ENCODE results near the gene LIN7C.
"Not testable (repeated sequence)": the region's sequence is repeated elsewhere in the genome, so short reads cannot be mapped to it uniquely, and the experiment has no call there.

Gene LIN7C, protein sequence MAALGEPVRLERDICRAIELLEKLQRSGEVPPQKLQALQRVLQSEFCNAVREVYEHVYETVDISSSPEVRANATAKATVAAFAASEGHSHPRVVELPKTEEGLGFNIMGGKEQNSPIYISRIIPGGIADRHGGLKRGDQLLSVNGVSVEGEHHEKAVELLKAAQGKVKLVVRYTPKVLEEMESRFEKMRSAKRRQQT

DNA sequence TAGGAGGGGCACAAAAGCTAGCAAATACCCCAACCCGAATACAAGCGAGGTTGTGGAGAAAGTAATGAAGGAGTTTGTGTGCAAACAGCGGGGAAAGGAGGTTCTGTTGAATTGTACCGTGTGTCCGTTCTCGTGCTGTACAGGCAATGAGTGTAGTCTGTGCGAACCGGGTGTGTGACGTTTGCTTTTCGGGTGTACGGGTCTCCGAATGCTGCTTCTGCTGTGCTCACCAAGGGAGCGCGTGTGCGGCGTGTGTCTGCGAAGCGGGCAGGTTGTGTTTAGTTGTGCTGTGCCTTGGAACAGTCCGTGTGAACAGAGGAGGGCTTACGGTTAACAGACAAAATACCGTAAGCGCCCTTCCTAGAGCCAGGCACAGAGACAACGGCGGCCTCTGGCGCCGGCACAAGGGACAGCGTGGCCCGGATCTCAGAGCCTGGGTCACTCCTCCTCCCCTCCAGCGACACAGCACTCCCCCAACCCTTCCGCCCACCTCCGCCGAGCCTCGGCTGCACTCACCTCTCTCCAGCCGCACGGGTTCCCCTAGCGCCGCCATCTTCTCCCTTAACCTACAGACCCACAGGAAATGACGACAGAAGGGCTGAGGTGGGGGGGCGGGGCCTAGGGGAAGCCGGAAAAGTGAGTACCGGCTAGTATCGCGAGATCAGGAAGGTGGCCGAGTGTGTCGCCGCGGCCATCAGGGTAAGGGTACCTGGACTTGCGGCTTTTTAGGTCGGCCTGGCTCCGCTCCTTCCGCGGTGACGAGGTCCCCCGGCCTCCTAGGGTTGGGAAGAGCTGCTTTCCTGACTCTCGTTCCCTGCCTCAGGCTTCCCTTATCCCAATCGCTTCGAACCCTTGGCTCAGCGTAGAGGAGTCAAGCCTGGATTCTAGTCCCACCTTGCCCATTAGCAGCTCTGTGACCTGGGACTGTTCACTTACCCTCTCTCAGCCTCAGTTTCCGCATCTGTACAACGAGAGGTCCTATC is at the start of gene LIN7C:
LIN7C (minus strand) TSS at position 570 of the 983 bp plus-strand sequence; CDS start at position 553, 17 bp downstream.
- peak; percentile 92 to 97 for DNase-seq (ENCODE audit: low read depth in 1 of 2, low spot score in 1 of 2)

DNA sequence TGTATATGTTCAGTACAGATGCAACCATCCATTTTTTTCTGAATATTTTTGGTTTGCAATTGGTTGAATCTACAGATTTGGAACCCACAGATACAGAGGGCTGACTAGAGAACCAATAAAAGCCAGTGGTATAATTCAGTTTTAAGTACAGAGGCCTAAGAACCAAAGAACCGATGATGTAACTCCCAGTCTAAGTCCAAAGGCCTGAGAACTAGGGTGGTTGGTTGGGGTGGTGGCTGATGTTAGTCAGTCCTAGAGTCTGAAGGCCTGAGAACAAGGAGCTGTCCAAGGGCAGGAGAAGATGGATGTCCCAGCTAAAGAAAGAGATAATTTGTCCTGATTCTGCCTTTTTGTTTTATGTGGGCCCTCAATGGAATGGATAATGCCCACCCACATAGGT is 48.7 kb upstream of the LIN7C start:
- no peak for DNase-seq (ENCODE audit: low read depth in 1 of 2, low spot score in 1 of 2)

DNA sequence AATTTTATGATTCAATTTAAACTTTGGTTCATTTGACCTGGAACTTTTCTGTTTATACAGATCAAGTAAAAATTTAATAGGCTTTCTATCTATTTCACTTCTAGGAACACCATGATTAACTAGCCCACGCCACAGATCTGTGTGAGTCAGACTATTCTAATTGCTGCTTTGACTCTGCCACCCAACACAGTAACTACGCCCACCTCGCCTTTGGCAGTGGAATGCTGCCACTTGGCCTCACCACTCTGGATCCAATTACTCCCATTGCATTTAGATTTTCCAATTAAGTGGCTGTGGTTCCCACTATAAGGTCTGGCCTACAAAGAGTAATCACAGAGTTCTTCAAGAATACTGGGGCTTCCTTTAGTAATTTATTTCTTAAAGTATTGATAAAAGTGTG is 46.6 kb upstream of the LIN7C start:
- no peak for DNase-seq (ENCODE audit: low read depth in 1 of 2, low spot score in 1 of 2)

DNA sequence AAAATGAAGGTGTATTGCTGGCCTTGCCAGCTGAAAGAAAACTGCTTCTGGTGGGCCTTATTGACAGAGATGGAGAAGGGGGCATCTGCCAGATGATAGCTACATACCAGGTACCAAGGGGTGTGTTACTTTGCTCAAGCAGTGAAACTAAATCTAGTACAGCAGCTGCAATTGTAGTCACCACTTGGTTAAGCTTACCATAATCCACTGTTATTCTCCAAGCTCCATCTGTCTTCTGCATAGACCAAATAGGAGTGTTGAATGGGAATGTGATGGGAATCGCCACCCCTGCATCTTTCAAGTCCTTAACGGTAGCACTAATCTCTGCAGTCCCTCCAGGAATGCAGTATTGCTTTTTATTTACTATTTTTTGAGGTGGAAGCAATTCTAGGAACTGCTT is 45.8 kb upstream of the LIN7C start:
- no peak for DNase-seq (ENCODE audit: low read depth in 1 of 2, low spot score in 1 of 2)

- DNase-seq (ENCODE audit: low read depth in 1 of 2, low spot score in 1 of 2): no peak
Measured at GRCh38 chr11:27551127-27551526, 44.6 kb upstream of the LIN7C start.

- no peak for DNase-seq (ENCODE audit: low read depth in 1 of 2, low spot score in 1 of 2)
Measured at GRCh38 chr11:27545946-27546345, 39.4 kb upstream of the LIN7C start.

GRCh38 chr11:27545035-27545434 is 38.5 kb upstream of the LIN7C start:
- no peak for DNase-seq (ENCODE audit: low read depth in 1 of 2, low spot score in 1 of 2)

DNA sequence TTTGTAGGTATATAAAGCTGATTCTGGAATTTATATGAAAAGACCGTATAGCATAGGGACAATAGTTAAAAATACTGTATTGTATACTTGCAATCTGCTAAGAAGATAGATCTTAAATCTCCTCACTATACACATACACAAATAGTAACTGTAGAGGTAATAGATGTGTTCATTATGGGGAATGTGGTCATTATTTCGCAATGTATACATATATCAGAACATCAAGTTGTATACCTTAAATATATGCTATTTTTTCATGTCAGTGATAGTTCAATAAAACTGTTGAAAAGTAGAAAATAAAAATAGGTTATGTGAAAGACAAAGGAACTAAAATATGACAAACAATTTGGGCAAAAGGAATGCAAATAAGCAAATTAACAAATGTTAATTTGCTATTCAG is 35.2 kb upstream of the LIN7C start:
- no peak for DNase-seq (ENCODE audit: low read depth in 1 of 2, low spot score in 1 of 2)

GRCh38 chr11:27540051-27540450 is 33.5 kb upstream of the LIN7C start:
- DNase-seq (ENCODE audit: low read depth in 1 of 2, low spot score in 1 of 2): no peak

DNA sequence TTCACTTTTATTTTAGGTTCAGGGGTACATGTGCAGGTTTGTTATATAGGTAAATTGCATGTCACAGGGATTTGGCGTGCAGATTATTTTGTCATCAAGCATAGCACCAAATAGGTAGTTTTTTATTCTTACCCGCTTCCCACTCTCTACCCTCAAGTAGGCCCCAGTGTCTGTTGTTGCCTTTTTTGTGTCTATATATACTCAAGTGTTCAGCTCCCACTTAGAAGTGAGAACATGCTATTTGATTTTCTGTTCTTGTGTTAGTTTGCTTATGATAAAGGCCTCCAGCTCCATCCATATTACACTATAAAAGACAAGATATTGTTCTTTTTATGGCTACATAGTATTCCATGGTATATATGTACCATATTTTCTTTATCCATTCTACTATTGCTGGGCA is 28.5 kb upstream of the LIN7C start:
- DNase-seq (ENCODE audit: low read depth in 1 of 2, low spot score in 1 of 2): no peak

DNA sequence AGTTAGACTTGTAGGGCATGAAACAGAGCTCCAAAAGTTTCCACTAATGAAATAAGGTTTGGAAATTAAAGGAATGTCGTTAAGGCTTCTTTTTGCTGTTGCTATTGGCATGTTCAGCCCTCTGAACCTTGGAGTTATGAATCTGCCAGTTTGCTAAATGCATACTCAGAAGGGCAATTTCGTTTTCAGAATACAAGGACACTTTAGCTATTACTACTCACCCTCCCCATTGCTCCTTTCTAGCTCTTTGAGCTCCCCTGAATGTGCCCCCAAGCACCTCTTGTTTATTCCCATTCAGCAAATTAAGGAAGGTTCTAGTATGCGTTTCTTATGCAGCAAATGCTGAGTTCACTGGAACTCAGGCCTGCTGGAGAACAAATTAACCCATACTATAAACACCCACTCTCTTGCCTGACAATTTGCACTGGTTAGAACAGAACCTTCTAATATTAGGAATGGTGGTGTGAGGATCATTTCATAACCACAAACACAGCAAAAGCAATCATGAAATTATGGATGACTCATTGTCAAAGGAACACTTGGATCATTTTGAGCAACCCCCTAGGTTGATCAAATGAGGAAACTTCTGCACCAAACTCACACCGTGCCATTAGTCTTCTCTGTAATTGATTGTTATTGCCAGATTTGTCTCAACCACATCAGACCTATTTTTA is 26.2 kb upstream of the LIN7C start:
- DNase-seq (ENCODE audit: low read depth in 1 of 2, low spot score in 1 of 2): no peak

- no peak for DNase-seq (ENCODE audit: low read depth in 1 of 2, low spot score in 1 of 2)
Measured at GRCh38 chr11:27528712-27529111, 22.1 kb upstream of the LIN7C start.

DNA sequence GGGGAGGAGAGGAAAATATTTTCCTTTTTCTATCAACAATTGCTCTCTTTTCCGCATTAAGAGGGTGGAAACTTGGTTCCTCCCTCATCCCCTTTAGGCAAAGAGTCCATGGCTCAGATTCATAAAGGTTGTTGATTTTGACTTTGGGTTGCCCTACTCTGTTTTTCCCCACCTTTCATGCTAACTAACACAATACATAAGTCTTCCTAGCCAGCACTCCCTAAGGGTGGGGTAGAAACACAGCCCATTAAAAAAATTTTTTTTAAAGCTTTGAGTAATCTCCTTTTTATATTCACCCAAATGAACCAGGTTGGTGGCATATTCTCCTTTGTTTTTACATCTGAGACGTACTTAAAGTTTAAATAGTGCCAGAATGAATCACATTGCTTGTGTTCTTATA is 20.0 kb upstream of the LIN7C start:
- no peak for DNase-seq (ENCODE audit: low read depth in 1 of 2, low spot score in 1 of 2)

DNA sequence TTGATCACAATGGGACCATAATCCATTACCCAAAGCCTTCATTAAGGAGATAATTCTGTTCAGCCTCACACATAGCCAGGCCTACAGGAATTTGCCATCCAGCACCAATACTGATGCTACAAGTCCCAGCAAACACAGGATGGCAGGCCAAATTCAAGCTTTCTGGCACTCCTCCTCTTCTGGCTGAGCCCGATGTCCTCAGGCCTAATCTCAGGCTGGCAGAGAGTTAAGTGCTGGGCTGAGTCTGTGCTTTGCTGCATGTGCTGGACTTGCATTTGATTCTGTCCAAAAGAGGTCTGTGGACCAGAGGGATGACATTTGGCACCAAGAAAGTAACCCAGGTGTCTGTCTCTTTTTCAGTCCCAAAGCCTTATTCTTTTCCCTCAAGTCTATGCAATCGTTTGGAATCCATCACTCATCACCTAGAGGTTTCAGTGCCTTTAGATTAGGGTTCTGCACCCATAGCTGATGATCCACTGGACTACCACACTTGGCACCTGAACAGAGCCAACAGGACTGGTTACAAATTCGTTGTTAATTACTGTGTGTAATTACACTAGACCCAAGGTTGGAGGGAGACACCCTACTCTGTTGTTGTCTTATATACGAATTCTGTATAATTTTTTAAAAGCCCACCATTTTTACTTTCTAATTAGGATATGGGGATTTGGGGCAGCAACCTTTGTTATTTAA is 19.4 kb upstream of the LIN7C start:
- DNase-seq (ENCODE audit: low read depth in 1 of 2, low spot score in 1 of 2): no peak

DNA sequence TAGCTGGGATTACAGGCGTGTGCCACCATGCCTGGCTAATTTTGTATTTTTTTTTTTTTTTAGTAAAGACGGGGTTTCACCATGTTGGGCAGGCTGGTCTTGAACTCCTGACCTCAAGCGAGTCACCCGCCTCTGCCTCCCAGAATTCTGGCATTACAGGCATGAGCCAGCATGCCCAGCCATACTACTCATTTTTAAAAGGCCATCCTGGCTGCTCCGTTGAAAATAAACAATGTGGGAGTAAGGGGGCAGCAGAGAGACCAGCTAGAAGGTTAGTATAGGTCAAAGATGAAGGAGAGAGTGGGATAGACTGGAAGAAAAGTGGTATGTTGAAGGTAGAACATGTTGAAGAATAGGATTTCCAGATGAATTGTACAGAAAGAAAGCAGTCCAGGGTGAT is 17.6 kb upstream of the LIN7C start:
- DNase-seq (ENCODE audit: low read depth in 1 of 2, low spot score in 1 of 2): no peak

DNA sequence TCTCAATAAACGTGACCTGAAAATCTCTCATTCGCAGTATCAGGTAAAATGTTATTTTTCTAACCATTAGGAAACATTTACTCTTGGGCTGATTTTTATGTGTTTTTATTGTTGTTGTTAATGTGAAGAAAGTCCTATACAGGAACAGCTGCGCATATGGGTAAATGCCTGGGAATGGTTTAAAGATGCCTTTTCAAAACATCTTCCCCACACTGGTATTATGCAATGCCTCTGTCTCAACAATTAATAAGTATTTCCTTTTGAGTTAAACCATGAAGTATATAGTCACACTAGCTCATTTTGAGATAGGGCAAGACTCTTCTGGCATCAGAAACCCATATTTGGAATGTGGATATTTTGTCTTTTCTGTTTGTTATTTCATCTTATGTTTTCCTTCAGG is 13.7 kb upstream of the LIN7C start:
- DNase-seq (ENCODE audit: low read depth in 1 of 2, low spot score in 1 of 2): no peak

DNA sequence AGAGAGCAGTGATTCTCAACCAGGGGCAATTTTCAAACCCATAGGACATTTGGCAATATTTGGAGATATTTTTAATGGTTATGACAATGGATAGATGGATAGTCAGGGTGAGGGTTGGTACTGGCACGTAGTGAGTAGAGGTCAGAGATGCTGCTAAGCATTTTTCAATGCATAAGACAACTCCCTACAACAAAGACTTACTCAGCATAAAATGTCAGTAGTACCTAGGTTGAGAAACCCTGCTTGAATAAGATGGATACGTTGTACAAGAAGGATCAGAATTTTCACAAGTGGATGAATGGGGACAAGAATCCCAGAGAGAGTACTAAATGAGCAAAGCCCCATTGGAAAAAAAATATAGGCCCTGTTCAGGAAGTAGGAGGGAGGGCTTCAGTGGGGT is 11.9 kb upstream of the LIN7C start:
- no peak for DNase-seq (ENCODE audit: low read depth in 1 of 2, low spot score in 1 of 2)

GRCh38 chr11:27517490-27517889 is 10.9 kb upstream of the LIN7C start:
- DNase-seq (ENCODE audit: low read depth in 1 of 2, low spot score in 1 of 2): not testable (repeated sequence)

- no peak for DNase-seq (ENCODE audit: low read depth in 1 of 2, low spot score in 1 of 2)
Measured at GRCh38 chr11:27514558-27514957, 8.0 kb upstream of the LIN7C start.

DNA sequence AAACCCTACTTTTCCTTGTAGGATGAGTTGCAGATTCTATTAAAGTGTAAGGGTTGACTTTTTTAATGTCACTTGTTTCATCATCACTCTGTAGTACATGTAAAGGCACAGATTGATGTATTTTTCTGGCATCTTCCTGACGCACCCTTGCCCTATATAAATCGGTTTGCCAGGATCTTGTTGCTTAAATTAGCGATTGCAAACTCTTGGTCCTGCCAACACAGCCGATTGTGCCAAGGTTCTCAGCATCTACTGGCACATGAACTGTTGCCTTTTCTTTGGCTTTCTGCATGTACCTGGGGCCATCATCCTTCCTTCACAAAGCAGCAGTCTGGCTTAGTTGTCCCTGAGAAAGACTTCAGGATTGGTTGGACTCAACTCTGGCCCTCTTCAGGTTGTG is 7.5 kb upstream of the LIN7C start:
- no peak for DNase-seq (ENCODE audit: low read depth in 1 of 2, low spot score in 1 of 2)

GRCh38 chr11:27513389-27513788 is 6.8 kb upstream of the LIN7C start:
- DNase-seq (ENCODE audit: low read depth in 1 of 2, low spot score in 1 of 2): no peak
